Camera-type eye (tissue), 1 donor: ENCODE results near the gene OLFM4. TPM values are rescaled to one million over a fixed set of nuclear protein-coding genes. Genes with fewer than 3 reads are reported as not detected.

Source experiments
- total RNA-seq: library from RNA; depleted of rRNA; stranded (reverse); fragments of >200 nt; gene quantifications from one replicate; pipeline ENCODE4 v1.2.3, GENCODE V29; 2014

Gene OLFM4
- total RNA-seq = 4.1 TPM

GRCh38 chr13:53028637-53029203 lies at the start of gene OLFM4:
Gene OLFM4, plus strand, starts transcription at chr13:53028813. Its CDS starts 24 bp downstream, at chr13:53028837.

Other genes starting within 250 kb of the OLFM4 start
- 14.4 TPM for gene PCDH8, start 180.2 kb upstream of the OLFM4 start, total RNA-seq